Testis (tissue), 3 donors: ENCODE data around the gene CNTD1. TPM values are rescaled to one million over a fixed set of nuclear protein-coding genes. Genes with fewer than 3 reads are reported as not detected.

Experiments used
- DNase-seq: peaks from one replicate; pipeline ENCODE4 v3.0.0-alpha.2; 2019
- H3K27ac ChIP-seq, 2 donors: fragments of 200-600 bp; sonication (generic); one replicate each; pipeline ENCODE4 v1.5.1; 2019
- H3K27me3 ChIP-seq: fragments of 200-600 bp; sonication (generic); one replicate; pipeline ENCODE4 v1.5.1; 2019
- H3K36me3 ChIP-seq: fragments of 200-600 bp; sonication (generic); one replicate; pipeline ENCODE4 v1.5.1; 2017; ENCODE audit warnings: low read depth; ENCODE audit errors: missing control alignments
- H3K4me1 ChIP-seq: fragments of 200-600 bp; sonication (generic); one replicate; pipeline ENCODE4 v1.5.1; 2019
- H3K4me3 ChIP-seq, 2 donors: fragments of 200-600 bp; sonication (generic); one replicate each; pipeline ENCODE4 v1.5.1; 2017 to 2019
- H3K9me3 ChIP-seq: fragments of 200-600 bp; sonication (generic); one replicate; pipeline ENCODE4 v1.5.1; 2017
- CTCF ChIP-seq, 3 experiments: fragments of 450-650 bp in 2 of 3; fragments of 200-600 bp in 1 of 3; sonication (generic) in 1 of 3; IDR thresholded peaks; one replicate each; pipeline ENCODE4 v1.5.1; 2016 to 2019; ENCODE audit warnings: antibody characterized with exemption in 3 of 3, mild to moderate bottlenecking in 2 of 3, moderate library complexity in 1 of 3
- POLR2A ChIP-seq: fragments of 450-650 bp; IDR thresholded peaks from one replicate; pipeline ENCODE4 v1.6.1; 2017; ENCODE audit warnings: antibody characterized with exemption, mild to moderate bottlenecking, moderate library complexity
- WGBS, 2 donors: methylation state at CpG; one replicate each; pipeline ENCODE4 v1.1.5; 2018; 5-methylcytosine and 5-hydroxymethylcytosine counted together
- intact Hi-C: fragments of 100-400 bp; cut with DNase I; formaldehyde crosslinking; loops from one replicate; pipeline ENCODE4 v1.15.1; 2023; ENCODE audit warnings: low total_unique reads
- polyA plus RNA-seq: library from polyadenylated mRNA; stranded (reverse); fragments of 350-450 nt; fragmentation: Illumina TruSeq; extraction: RNeasy Lipid Tissue Mini Kit (QIAGEN cat#74804); gene quantifications from one replicate; pipeline ENCODE4 v1.2.3, GENCODE V29; 2014; ENCODE audit warnings: low read depth, low replicate concordance; ENCODE audit not compliant: insufficient read depth
- total RNA-seq, 2 donors: library from RNA; depleted of rRNA; stranded (reverse); fragments of >200 nt; gene quantifications; one replicate each; pipeline ENCODE4 v1.2.3, GENCODE V29; 2016

CNTD1 gene
- total and polyA plus RNA-seq, 3 donors from 2014 or later, result 21.2 to 114 (median 49.1) TPM

GRCh38 chr17:42783062-42783790 is 15.4 kb upstream of the CNTD1 start:
- Histone ChIP-seq H3K4me3 (no peak overlapping the region), H3K4me1 (no peaks in the 10 kb centered on the region), H3K36me3 (no peaks in the 10 kb centered on the region), H3K27me3 (no peaks in the 10 kb centered on the region), H3K27ac (no peak overlapping the region), H3K9me3 (no peaks in the 10 kb centered on the region)
- no peak for DNase-seq
- TF ChIP-seq POLR2A (no peak), CTCF (IDR thresholded peaks at IDR 0.05) (no peak)
- WGBS, 2 donors, result 34 to 49% methylated on average over 9 of the region's 9 CpGs
- intact Hi-C loops, result no loop called here

- H3K36me3 ChIP-seq, result no peaks in the 10 kb centered on the region
- H3K27me3 ChIP-seq, result no peaks in the 10 kb centered on the region
- intact Hi-C loops, result no loop called here
- no peak overlapping the region for H3K27ac ChIP-seq
- no peak for DNase-seq
- TF ChIP-seq CTCF (IDR thresholded peaks at IDR 0.05) (no peak), POLR2A (no peak)
- no peak overlapping the region for H3K4me3 ChIP-seq
- H3K9me3 ChIP-seq, result no peaks in the 10 kb centered on the region
- WGBS, 2 donors, result 8 to 23% methylated on average over 22 of the region's 22 CpGs
- H3K4me1 ChIP-seq, result no peaks in the 10 kb centered on the region
Observed at GRCh38 chr17:42783791-42784138, 14.9 kb upstream of the CNTD1 start.

- no peaks in the 10 kb centered on the region for H3K4me1 ChIP-seq
- no peak for DNase-seq
- no peaks in the 10 kb centered on the region for H3K9me3 ChIP-seq
- no peaks in the 10 kb centered on the region for H3K36me3 ChIP-seq
- H3K4me3 ChIP-seq, result no peak overlapping the region
- TF ChIP-seq POLR2A (no peak), CTCF (IDR thresholded peaks at IDR 0.05) (no peak)
- H3K27ac ChIP-seq, result no peak overlapping the region
- H3K27me3 ChIP-seq, result no peaks in the 10 kb centered on the region
- intact Hi-C loops, result no loop called here
- WGBS, 2 donors, result 16 to 23% methylated on average over 17 to 25 of the region's 25 CpGs
Observed at GRCh38 chr17:42784409-42784808, 14.3 kb upstream of the CNTD1 start.

GRCh38 chr17:42784811-42785592 is 13.7 kb upstream of the CNTD1 start:
- Histone ChIP-seq H3K27me3 (no peaks in the 10 kb centered on the region), H3K4me3 (peak overlapping the region in 1 of 2 donors; percentile 11), H3K9me3 (no peaks in the 10 kb centered on the region), H3K27ac (no peak overlapping the region), H3K36me3 (no peaks in the 10 kb centered on the region), H3K4me1 (no peaks in the 10 kb centered on the region)
- TF ChIP-seq POLR2A (no peak), CTCF (IDR thresholded peaks at IDR 0.05) (no peak)
- intact Hi-C loops, result no loop called here
- DNase-seq, result no peak
- 13 to 25% methylated on average over 23 to 44 of the region's 52 CpGs for WGBS, 2 donors
